Heart right ventricle (tissue), 16 donors: Measurements from ENCODE around the gene SLC8B1. TPM values are rescaled to one million over a fixed set of nuclear protein-coding genes. Genes with fewer than 3 reads are reported as not detected.

Experiments used
- ATAC-seq, 8 donors: fragments of 200-7000 bp; cut with Tn5 transposase; one replicate each; pipeline ENCODE4 v1.9.1; 2020; ENCODE audit warnings: mild to moderate bottlenecking in 8 of 8, moderate library complexity in 8 of 8, moderate number of reproducible peaks in 1 of 8
- DNase-seq, 2 donors: peaks; one replicate each; pipeline ENCODE4 v3.0.0-alpha.2; 2020
- H3K27ac ChIP-seq, 10 donors: fragments of 200-600 bp; sonication (generic) in 2 of 10; one replicate each; pipeline versions ENCODE4 v1.5.0 to v1.8.0; 2020 to 2022; ENCODE audit warnings: mild to moderate bottlenecking in 3 of 10
- H3K27me3 ChIP-seq, 7 donors: fragments of 200-600 bp; one replicate each; pipeline ENCODE4 v1.8.0; 2021 to 2022; ENCODE audit warnings: mild to moderate bottlenecking in 2 of 7
- H3K36me3 ChIP-seq, 9 donors: fragments of 200-600 bp; sonication (generic) in 1 of 9; one replicate each; pipeline versions ENCODE4 v1.5.0 to v1.8.0; 2020 to 2022; ENCODE audit warnings: mild to moderate bottlenecking in 2 of 9
- H3K4me1 ChIP-seq, 9 donors: fragments of 200-600 bp; sonication (generic) in 1 of 9; one replicate each; pipeline versions ENCODE4 v1.5.0 to v1.8.0; 2020 to 2022; ENCODE audit warnings: mild to moderate bottlenecking in 4 of 9
- H3K4me3 ChIP-seq, 10 donors: fragments of 200-600 bp; sonication (generic) in 2 of 10; one replicate each; pipeline versions ENCODE4 v1.5.0 to v1.8.0; 2020 to 2022; ENCODE audit warnings: mild to moderate bottlenecking in 7 of 10, moderate library complexity in 2 of 10
- H3K9me3 ChIP-seq, 11 donors: fragments of 200-600 bp in 10 of 11; sonication (generic) in 2 of 11; one replicate each; pipeline versions ENCODE4 v1.5.0 to v1.8.0; 2013 to 2022; ENCODE audit warnings: mild to moderate bottlenecking in 2 of 11, control low read depth in 1 of 11, moderate library complexity in 1 of 11
- WGBS, 2 donors: extraction: QIAGEN DNeasy Blood & Tissue Kit; methylation state at CpG; one replicate each; pipeline ENCODE4 v1.1.7; 2013; ENCODE audit warnings: inconsistent platforms in 1 of 2; 5-methylcytosine and 5-hydroxymethylcytosine counted together
- intact Hi-C, 10 donors: fragments of 100-400 bp; cut with DNase I; formaldehyde crosslinking; loops; one replicate each; pipeline versions ENCODE4 v1.11.1 to v1.14.2; 2022
- polyA plus RNA-seq, 2 donors: library from polyadenylated mRNA; stranded (reverse); fragments of 200-250 nt; gene quantifications; one replicate each; pipeline ENCODE4 v1.2.3, GENCODE V29; 2013
- total RNA-seq, 10 donors: library from RNA; stranded (reverse); fragmentation: NEBNext Ultra II Directional in 3 of 10; extraction: Animal tissue kit (Norgen Biotek cat#: 25700) in 3 of 10; gene quantifications; one replicate each; pipeline versions ENCODE4 v1.2.1 to v1.2.4, GENCODE V29; 2021 to 2023
- TF ChIP-seq, protein P1 (sequence below), 9 donors: fragments of 200-600 bp; sonication (generic) in 2 of 9; IDR thresholded peaks; one replicate each; pipeline versions ENCODE4 v1.5.0 to v1.8.0; 2021 to 2022; ENCODE audit warnings: antibody characterized with exemption in 9 of 9, mild to moderate bottlenecking in 5 of 9, moderate library complexity in 1 of 9
- donor health status: Arrhythmogenic right ventricular cardiomyopathy.
- donor health status: ischemic (EF 13 %, LVEDD 7.1; RV severe dilation, severe dysfunction).
- donor health status: healthy with polysubstance abuse.
- donor health status: DM: no; HTN: yes; CAD: no.
- donor health status: DM: no; HTN: no; CAD: no.
- donor health status: ischemic (EF 25% LVEDD 6.9; RV normal size, moderate dysfunction).
- donor health status: ischemic (EF 25% LVEDD 5.7; RV mildly dilated, moderate dysfunction).
- donor health status: healthy.
- donor health status: DM: yes; HTN: yes; CAD: no.
- donor health status: Ischemic cardiomyopathy.
- donor health status: ischemic (EF 35%, LVEDD 5.7; RV mildly dilated, moderate dysfunction).
- donor health status: nonischemic (EF 11% LVEDD 7.7; RV severe dilation, severe dysfunction).
- donor health status: DM: yes; HTN: yes; CAD: no.
- donor health status: PGD.
- donor health status: ischemic (EF 29% LVEDD 5.4; RV normal size, mild dysfunction).
- donor health status: nonischemic (EF 23%, LVEDD 6.1; RV moderate dilation, normal function).

The SLC8B1 gene
- total and polyA plus RNA-seq, 12 donors: 7.2 to 16.9 (median 11.9) TPM

- H3K4me1 ChIP-seq: peaks cover 2 to 45% (median 23%) of the 10 kb centered on the region in 9 donors
- H3K36me3 ChIP-seq: peaks cover 0 to 51% (median 7%) of the 10 kb centered on the region in 9 donors
- no peak overlapping the region for H3K4me3 ChIP-seq
- H3K9me3 ChIP-seq: peaks cover 0 to 4% (median 0%) of the 10 kb centered on the region in 11 donors
- intact Hi-C loops: no loop called here
- peak overlapping the region in 9 of 10 donors; percentile 25 to 72 (median 63) for H3K27ac ChIP-seq
- DNase-seq (no peak), ATAC-seq (peak in 6 of 8 donors; percentile 49 to 65 (median 62))
- TF ChIP-seq, protein P1, sequence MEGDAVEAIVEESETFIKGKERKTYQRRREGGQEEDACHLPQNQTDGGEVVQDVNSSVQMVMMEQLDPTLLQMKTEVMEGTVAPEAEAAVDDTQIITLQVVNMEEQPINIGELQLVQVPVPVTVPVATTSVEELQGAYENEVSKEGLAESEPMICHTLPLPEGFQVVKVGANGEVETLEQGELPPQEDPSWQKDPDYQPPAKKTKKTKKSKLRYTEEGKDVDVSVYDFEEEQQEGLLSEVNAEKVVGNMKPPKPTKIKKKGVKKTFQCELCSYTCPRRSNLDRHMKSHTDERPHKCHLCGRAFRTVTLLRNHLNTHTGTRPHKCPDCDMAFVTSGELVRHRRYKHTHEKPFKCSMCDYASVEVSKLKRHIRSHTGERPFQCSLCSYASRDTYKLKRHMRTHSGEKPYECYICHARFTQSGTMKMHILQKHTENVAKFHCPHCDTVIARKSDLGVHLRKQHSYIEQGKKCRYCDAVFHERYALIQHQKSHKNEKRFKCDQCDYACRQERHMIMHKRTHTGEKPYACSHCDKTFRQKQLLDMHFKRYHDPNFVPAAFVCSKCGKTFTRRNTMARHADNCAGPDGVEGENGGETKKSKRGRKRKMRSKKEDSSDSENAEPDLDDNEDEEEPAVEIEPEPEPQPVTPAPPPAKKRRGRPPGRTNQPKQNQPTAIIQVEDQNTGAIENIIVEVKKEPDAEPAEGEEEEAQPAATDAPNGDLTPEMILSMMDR (IDR thresholded peaks at IDR 0.05): peak in 5 of 9 donors; percentile 10 to 45 (median 31)
- no peaks in the 10 kb centered on the region for H3K27me3 ChIP-seq
- WGBS, 2 donors: 49 to 71% methylated on average over 4 of the region's 4 CpGs
Measured at GRCh38 chr12:113326775-113327395, 8.0 kb downstream of the SLC8B1 start.

DNA sequence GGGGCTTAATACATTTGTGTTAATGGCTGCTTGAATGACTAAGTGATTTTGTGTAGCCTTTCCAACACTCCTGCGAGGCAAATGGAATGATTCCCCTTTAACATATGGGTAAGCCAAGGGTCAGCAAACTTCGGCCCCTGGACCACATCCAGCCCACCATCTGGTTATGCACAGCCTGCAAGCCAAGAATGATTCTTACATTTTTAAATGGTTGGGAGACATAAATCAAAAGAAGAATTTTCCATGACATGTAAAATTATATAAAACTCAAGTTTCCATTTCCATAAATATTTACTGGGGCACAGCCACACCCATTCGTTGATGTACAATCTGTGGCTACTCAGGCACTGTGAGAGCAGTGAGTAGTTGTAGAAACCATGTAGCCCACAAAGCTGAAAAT, 9.0 kb downstream of the SLC8B1 start:
- ATAC-seq: peak in 7 of 8 donors; percentile 29 to 81 (median 62)

GRCh38 chr12:113322343-113322742, 12.6 kb downstream of the SLC8B1 start:
- DNase-seq (no peak), ATAC-seq (no peak)
- H3K27ac ChIP-seq: no peak overlapping the region
- no peak overlapping the region for H3K4me3 ChIP-seq
- peaks cover 2 to 18% (median 13%) of the 10 kb centered on the region in 9 donors for H3K4me1 ChIP-seq
- peaks cover 0 to 58% (median 20%) of the 10 kb centered on the region in 9 donors for H3K36me3 ChIP-seq
- intact Hi-C loops: no loop called here
- WGBS, 2 donors: 96 to 98% methylated on average over 2 of the region's 2 CpGs
- TF ChIP-seq, protein P1 (IDR thresholded peaks at IDR 0.05): no peak
- no peaks in the 10 kb centered on the region for H3K27me3 ChIP-seq
- H3K9me3 ChIP-seq: peaks cover 0 to 12% (median 0%) of the 10 kb centered on the region in 11 donors

More for the DNA sequence above, 9.0 kb downstream of the SLC8B1 start:
- WGBS, 2 donors: 53% methylated on average over 3 of the region's 3 CpGs
- TF ChIP-seq, protein P1 (IDR thresholded peaks at IDR 0.05): no peak
- H3K36me3 ChIP-seq: peaks cover 0 to 51% (median 3%) of the 10 kb centered on the region in 9 donors
- peak overlapping the region in 8 of 10 donors; percentile 15 to 72 (median 64) for H3K27ac ChIP-seq
- peaks cover 2 to 45% (median 23%) of the 10 kb centered on the region in 9 donors for H3K4me1 ChIP-seq
- no peaks in the 10 kb centered on the region for H3K27me3 ChIP-seq
- H3K9me3 ChIP-seq: peaks cover 0 to 12% (median 0%) of the 10 kb centered on the region in 11 donors
- H3K4me3 ChIP-seq: no peak overlapping the region
- peak; percentile 64 to 68 for DNase-seq
- intact Hi-C loops: no loop called here

DNA sequence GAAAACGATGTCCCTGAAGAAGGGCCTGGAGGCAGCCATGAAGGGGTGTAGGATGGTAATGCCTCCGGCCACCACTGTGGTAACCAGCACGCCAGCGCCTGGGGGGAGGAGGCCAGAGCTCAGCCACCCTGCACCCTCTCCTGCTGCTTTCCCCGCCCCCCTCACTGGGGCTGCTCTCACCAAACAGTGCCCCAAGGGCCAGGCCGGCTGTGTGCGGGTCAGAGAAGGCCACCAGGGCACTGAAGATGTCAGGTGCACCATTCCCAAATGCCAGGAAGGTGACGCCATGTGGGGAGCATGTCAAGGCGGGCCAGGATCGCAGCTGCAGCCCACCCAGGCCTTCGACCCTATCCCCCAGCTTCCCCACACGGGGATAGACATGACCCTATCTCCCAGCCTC, 14.5 kb downstream of the SLC8B1 start:
- Histone ChIP-seq H3K4me1 (peaks cover 0 to 4% (median 0%) of the 10 kb centered on the region in 9 donors), H3K9me3 (peaks cover 0 to 12% (median 0%) of the 10 kb centered on the region in 11 donors), H3K36me3 (peaks cover 0 to 76% (median 25%) of the 10 kb centered on the region in 9 donors), H3K4me3 (no peak overlapping the region), H3K27me3 (no peaks in the 10 kb centered on the region), H3K27ac (no peak overlapping the region)
- DNase-seq: no peak
- ATAC-seq: peak in 1 of 8 donors; percentile 46
- WGBS, 2 donors: 89 to 92% methylated on average over 12 of the region's 12 CpGs
- intact Hi-C loops: no loop called here
- TF ChIP-seq, protein P1 (IDR thresholded peaks at IDR 0.05): no peak
